ENCODE data around the gene CORT.

DNA sequence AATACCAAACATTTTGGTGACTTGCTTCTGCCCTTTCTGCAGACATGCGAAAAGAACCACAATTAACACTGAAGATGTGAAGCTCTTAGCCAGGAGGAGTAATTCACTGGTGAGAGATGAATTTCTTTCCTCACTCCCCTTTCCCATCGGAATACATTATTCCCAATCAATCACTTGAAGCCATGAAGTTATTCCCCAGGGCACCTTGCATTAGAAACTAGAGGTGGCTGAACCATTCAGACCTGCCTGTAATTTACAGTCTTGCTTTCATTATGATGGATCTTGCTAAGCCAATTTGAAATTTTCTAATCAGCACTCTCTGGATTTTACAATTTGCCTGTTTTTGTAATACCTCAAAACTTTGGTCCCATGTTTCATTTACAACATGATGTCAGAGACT, 9.5 kb upstream of the CORT start:
- TF ChIP-seq EZH2 (IDR thresholded peaks at IDR 0.05; ENCODE audit: insufficient read depth, poor library complexity, severe bottlenecking) (no peak), EZH2phosphoT487 (IDR thresholded peaks at IDR 0.05; ENCODE audit: insufficient read depth, low read depth) (no peak)
